Measurements from ENCODE around the gene CYB5R2. TPM values are rescaled to one million over a fixed set of nuclear protein-coding genes. Genes with fewer than 3 reads are reported as not detected.

CYB5R2 gene
- total and polyA plus RNA-seq, 2 donors (not counting 1 experiment from before 2014, with no cell fraction given) = 1.4 to 4.8 TPM

DNA sequence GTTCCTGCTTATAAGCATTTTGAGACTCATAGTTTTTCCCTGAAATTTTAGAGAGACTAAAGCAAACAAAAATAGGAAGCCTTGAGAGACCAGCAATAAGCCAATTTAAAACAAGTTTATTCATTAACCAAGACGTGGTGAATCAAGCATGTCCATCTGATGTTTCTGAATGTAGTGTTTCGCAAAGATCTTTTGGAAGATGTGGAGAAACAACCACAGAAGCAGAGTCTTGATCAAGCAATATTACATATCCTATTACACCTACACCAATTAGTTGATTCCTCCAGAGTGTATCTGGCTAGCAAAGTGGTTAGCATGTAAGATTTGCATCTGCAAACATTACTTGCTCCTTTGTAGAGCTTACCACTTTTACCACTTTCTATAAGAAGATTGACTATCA lies 33.1 kb upstream of the CYB5R2 start, which contains the start of gene OVCH2:
Gene OVCH2, minus strand, starts transcription at position 101 of the 400 bp plus-strand sequence. Its CDS starts 83 bp downstream, at position 18.
- Mint-ChIP-seq H3K4me1 (no peaks in the 10 kb centered on the region), H3K27me3 (peaks cover 58% of the 10 kb centered on the region), H3K9me3 (ENCODE audit: insufficient read depth) (peaks cover 3% of the 10 kb centered on the region), H3K4me3 (no peak within 1 kb of the TSS), H3K27ac (no peak within 1 kb of the TSS)
- TF ChIP-seq, protein P1, sequence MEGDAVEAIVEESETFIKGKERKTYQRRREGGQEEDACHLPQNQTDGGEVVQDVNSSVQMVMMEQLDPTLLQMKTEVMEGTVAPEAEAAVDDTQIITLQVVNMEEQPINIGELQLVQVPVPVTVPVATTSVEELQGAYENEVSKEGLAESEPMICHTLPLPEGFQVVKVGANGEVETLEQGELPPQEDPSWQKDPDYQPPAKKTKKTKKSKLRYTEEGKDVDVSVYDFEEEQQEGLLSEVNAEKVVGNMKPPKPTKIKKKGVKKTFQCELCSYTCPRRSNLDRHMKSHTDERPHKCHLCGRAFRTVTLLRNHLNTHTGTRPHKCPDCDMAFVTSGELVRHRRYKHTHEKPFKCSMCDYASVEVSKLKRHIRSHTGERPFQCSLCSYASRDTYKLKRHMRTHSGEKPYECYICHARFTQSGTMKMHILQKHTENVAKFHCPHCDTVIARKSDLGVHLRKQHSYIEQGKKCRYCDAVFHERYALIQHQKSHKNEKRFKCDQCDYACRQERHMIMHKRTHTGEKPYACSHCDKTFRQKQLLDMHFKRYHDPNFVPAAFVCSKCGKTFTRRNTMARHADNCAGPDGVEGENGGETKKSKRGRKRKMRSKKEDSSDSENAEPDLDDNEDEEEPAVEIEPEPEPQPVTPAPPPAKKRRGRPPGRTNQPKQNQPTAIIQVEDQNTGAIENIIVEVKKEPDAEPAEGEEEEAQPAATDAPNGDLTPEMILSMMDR (IDR thresholded peaks at IDR 0.05) = no peak
- TF ChIP-seq EZH2 (IDR thresholded peaks at IDR 0.05; ENCODE audit: borderline replicate concordance, insufficient read depth, low read depth, low read length, poor library complexity, severe bottlenecking) = no peak
- H3K79me2 ChIP-seq (ENCODE audit: control insufficient read depth, insufficient read depth, low read length) = no peaks in the 10 kb centered on the region
- no peak within 1 kb of the TSS for H3K4me2 ChIP-seq (replicated peaks; ENCODE audit: low read depth, low read length, poor library complexity, severe bottlenecking)
- WGBS (ENCODE audit: insufficient coverage) = no CpG with 5 or more reads among the region's 2 CpGs
- no peaks in the 10 kb centered on the region for H3K4me1 ChIP-seq (ENCODE audit: control insufficient read depth in 2 of 2, insufficient read depth in 2 of 2, low read length in 2 of 2)
- H3K9me3 ChIP-seq (ENCODE audit: control extremely low read depth in 1 of 3, control insufficient read depth in 2 of 3, insufficient read depth in 1 of 3, low read length in 2 of 3) = no peaks in the 10 kb centered on the region
- H3K9ac ChIP-seq (ENCODE audit: low read length) = no peak within 1 kb of the TSS
- intact Hi-C loops (cut with micrococcal nuclease) = no loop called here
- H3K36me3 ChIP-seq (replicated peaks in 1 of 2; ENCODE audit: control extremely low read depth in 1 of 2, control insufficient read depth in 1 of 2, extremely low read depth in 1 of 2, insufficient read depth in 2 of 2, low read length in 1 of 2) = no peaks in the 10 kb centered on the region
- POLR2A ChIA-PET = no interaction called here
- DNase-seq = no peak
- H3K27ac ChIP-seq (ENCODE audit: low read length in 2 of 2) = no peak within 1 kb of the TSS
- H3K4me3 ChIP-seq (ENCODE audit: control extremely low read depth in 1 of 5, extremely low read depth in 1 of 5, insufficient read depth in 1 of 5, low read depth in 2 of 5, low read length in 4 of 5) = no peak within 1 kb of the TSS
- H2AFZ ChIP-seq (ENCODE audit: insufficient read depth, low read depth, low read length, poor library complexity, severe bottlenecking) = no peak within 1 kb of the TSS
- H3K27me3 ChIP-seq (replicated peaks in 1 of 4; ENCODE audit: control extremely low read depth in 1 of 4, control insufficient read depth in 3 of 4, insufficient read depth in 4 of 4, low read length in 3 of 4) = peaks cover 0 to 10% (median 6%) of the 10 kb centered on the region in 4 experiments
- H4K20me1 ChIP-seq (ENCODE audit: control insufficient read depth, insufficient read depth, low read length, poor library complexity, severe bottlenecking) = no peaks in the 10 kb centered on the region
- no peak for ATAC-seq (ENCODE audit: low read depth)
- CTCF ChIA-PET = interaction anchor here (0.6 to 1.9 kb wide), 2 partner anchors 8 to 12 kb away, joined by 4 read pairs; no protein-coding TSS in a partner anchor

DNA sequence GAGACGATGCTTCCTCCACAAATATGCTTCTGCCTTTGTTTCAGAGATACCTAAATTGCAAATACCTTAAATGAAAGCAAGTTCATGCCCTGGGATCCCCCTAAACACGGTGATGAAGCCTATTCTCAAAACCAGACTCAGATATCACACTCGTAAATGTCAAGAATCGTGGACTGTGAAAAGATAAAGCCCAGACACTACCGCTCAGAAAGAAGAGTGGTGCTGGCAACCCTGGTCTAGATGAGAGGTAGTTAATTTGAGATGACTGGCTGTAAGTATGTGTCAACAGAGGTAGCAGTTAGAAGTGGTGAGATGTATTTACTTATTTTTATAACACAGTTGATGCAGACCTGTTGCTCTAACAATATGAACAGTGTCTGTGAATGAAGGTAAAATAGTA lies 30.4 kb upstream of the CYB5R2 start:
- DNase-seq (no peak), ATAC-seq (ENCODE audit: low read depth) (no peak)
- intact Hi-C loops (cut with micrococcal nuclease) = no loop called here
- no peak overlapping the region for H3K4me3 Mint-ChIP-seq
- Histone ChIP-seq H3K9me3 (ENCODE audit: control extremely low read depth in 1 of 3, control insufficient read depth in 2 of 3, insufficient read depth in 1 of 3, low read length in 2 of 3) (no peaks in the 10 kb centered on the region), H3K27me3 (replicated peaks in 1 of 4; ENCODE audit: control extremely low read depth in 1 of 4, control insufficient read depth in 3 of 4, insufficient read depth in 4 of 4, low read length in 3 of 4) (peaks cover 0 to 9% (median 8%) of the 10 kb centered on the region in 4 experiments), H3K4me3 (ENCODE audit: control extremely low read depth in 1 of 5, extremely low read depth in 1 of 5, insufficient read depth in 1 of 5, low read depth in 2 of 5, low read length in 4 of 5) (no peak overlapping the region), H3K36me3 (replicated peaks in 1 of 2; ENCODE audit: control extremely low read depth in 1 of 2, control insufficient read depth in 1 of 2, extremely low read depth in 1 of 2, insufficient read depth in 2 of 2, low read length in 1 of 2) (no peaks in the 10 kb centered on the region), H2AFZ (ENCODE audit: insufficient read depth, low read depth, low read length, poor library complexity, severe bottlenecking) (no peak overlapping the region), H3K27ac (ENCODE audit: low read length in 2 of 2) (no peak overlapping the region), H3K79me2 (ENCODE audit: control insufficient read depth, insufficient read depth, low read length) (no peaks in the 10 kb centered on the region), H3K4me1 (ENCODE audit: control insufficient read depth in 2 of 2, insufficient read depth in 2 of 2, low read length in 2 of 2) (no peaks in the 10 kb centered on the region), H3K9ac (ENCODE audit: low read length) (no peak overlapping the region), H3K4me2 (replicated peaks; ENCODE audit: low read depth, low read length, poor library complexity, severe bottlenecking) (no peak overlapping the region), H4K20me1 (ENCODE audit: control insufficient read depth, insufficient read depth, low read length, poor library complexity, severe bottlenecking) (no peaks in the 10 kb centered on the region)
- H3K4me1 Mint-ChIP-seq = no peaks in the 10 kb centered on the region
- H3K27me3 Mint-ChIP-seq = peaks cover 48% of the 10 kb centered on the region
- no peaks in the 10 kb centered on the region for H3K9me3 Mint-ChIP-seq (ENCODE audit: insufficient read depth)
- TF ChIP-seq, protein P1 (IDR thresholded peaks at IDR 0.05) = no peak
- no peak for TF ChIP-seq EZH2 (IDR thresholded peaks at IDR 0.05; ENCODE audit: borderline replicate concordance, insufficient read depth, low read depth, low read length, poor library complexity, severe bottlenecking)
- CTCF ChIA-PET = no interaction called here
- WGBS (ENCODE audit: insufficient coverage) = 90% methylated on average over 4 of the region's 5 CpGs
- no peak overlapping the region for H3K27ac Mint-ChIP-seq
- POLR2A ChIA-PET = no interaction called here
